PFSK-1 (cell line): ENCODE results near the gene KCNJ6.

Source experiments
- FOXP2 ChIP-seq: optimal IDR thresholded peaks from 2 replicates; pipeline ENCODE3; 2011; ENCODE audit warnings: borderline replicate concordance, control low read depth, inconsistent platforms; ENCODE audit not compliant: insufficient read depth; ENCODE audit errors: extremely low read length, extremely low read depth
- POLR2AphosphoS5 ChIP-seq: IDR thresholded peaks from 2 replicates; pipeline ENCODE4 v1.6.1; 2012; ENCODE audit warnings: low read depth, mild to moderate bottlenecking, control low read depth, low read length, moderate library complexity
- REST ChIP-seq, 2 experiments: IDR thresholded peaks; 2 replicates each; pipeline versions ENCODE4 v1.6.1 to v1.8.0; 2011 to 2012; ENCODE audit warnings: low read depth in 2 of 2, low read length in 2 of 2, control low read depth in 1 of 2, inconsistent platforms in 1 of 2, mild to moderate bottlenecking in 1 of 2, moderate library complexity in 1 of 2; ENCODE audit not compliant: insufficient read depth in 1 of 2
- SIN3A ChIP-seq: IDR thresholded peaks from 2 replicates; pipeline ENCODE4 v1.6.1; 2012; ENCODE audit warnings: mild to moderate bottlenecking, low read length, moderate library complexity, borderline replicate concordance; ENCODE audit not compliant: insufficient read depth
- TAF1 ChIP-seq: IDR thresholded peaks from 2 replicates; pipeline ENCODE4 v1.6.1; 2012; ENCODE audit warnings: low read length, control low read depth, borderline replicate concordance; ENCODE audit not compliant: insufficient read depth

The KCNJ6 gene

DNA sequence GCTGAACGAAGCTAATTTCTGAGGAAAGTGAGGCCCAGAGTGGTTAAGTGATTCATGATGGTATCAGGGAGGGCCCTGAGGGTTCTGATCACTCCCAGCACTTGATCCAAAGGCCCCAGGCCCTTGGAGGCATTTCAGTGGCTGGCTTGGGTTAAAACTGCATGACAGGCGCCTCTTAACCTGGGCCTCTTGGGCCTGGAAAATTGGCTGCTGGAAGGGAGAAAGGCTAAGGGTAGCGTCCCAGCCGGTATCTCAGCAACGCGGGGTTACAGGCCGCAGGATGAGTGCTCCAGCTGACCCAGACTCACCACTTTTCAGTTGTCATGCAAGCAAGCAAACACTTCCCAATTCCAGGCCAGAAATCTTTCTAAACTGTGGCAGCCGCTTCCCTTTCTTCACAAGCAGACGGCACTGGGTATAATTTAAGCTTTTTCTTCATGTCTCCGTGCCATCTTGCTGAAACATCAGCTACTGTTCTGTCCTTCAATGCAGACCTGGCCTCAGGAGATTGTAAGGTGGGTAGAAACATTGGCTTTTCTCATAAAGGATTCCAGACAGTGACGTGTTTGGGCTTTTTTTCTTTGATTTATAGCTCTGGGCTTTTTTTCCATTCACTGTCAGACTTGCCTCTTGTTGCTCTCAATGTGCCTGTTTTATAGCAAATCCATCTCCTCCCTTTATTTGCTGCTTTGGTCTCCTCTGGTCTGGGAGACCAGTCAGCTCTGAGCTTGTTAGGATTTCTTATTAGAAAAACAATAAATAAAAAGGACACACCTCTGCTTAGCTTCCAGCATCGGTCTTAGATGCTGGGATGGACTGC, 229.1 kb downstream of the KCNJ6 start:
- no peak for TF ChIP-seq FOXP2
- TF ChIP-seq REST (IDR thresholded peaks at IDR 0.05; ENCODE audit: insufficient read depth in 1 of 2, low read depth in 2 of 2, low read length in 2 of 2): no peak
- TF ChIP-seq POLR2AphosphoS5: no peak
- no peak for TF ChIP-seq TAF1
- no peak for TF ChIP-seq SIN3A

GRCh38 chr21:37684547-37684946, 231.7 kb downstream of the KCNJ6 start:
- TF ChIP-seq FOXP2 (no peak), POLR2AphosphoS5 (no peak), SIN3A (no peak), TAF1 (no peak), REST (IDR thresholded peaks at IDR 0.05; ENCODE audit: insufficient read depth in 1 of 2, low read depth in 2 of 2, low read length in 2 of 2) (no peak)

- TF ChIP-seq SIN3A: no peak
- TF ChIP-seq FOXP2: no peak
- no peak for TF ChIP-seq REST (IDR thresholded peaks at IDR 0.05; ENCODE audit: insufficient read depth in 1 of 2, low read depth in 2 of 2, low read length in 2 of 2)
- no peak for TF ChIP-seq TAF1
- no peak for TF ChIP-seq POLR2AphosphoS5
Observed at GRCh38 chr21:37684115-37684493, 232.2 kb downstream of the KCNJ6 start.

DNA sequence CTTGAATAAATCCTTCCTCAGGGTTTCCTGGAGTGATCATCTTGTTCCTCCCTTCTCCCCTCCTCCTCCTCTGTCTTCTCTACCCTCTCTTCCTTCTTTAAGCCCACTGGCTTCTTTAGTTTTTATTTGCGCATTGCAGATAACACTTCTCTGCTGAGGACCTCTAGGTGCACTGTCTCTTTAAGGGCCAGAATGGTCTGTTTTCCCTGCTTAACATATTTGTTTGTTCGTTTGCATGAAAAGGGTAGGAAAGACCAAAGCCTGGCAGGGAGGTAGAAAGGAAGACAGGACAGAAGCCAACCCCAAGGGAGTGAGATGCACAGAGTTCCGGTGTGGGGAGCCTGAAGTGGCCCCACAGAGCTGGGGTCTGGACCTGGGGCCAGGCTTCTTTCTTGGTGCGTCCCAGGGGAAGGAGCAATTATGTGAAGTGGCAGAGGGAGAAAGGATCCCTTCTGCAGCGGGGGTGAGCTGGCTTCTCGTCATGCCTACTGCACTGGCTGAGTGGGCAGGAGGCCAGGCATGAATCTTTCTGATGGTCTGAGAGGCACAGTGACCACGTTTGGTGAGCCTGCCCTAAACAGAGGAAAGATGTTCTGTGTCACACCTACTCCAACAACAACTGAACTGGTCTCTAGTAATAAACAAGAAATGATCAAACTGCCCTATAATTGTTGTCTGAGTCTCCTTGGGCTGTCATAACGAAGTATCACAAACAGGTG, 232.7 kb downstream of the KCNJ6 start:
- no peak for TF ChIP-seq REST (IDR thresholded peaks at IDR 0.05; ENCODE audit: insufficient read depth in 1 of 2, low read depth in 2 of 2, low read length in 2 of 2)
- TF ChIP-seq POLR2AphosphoS5: no peak
- TF ChIP-seq SIN3A: no peak
- TF ChIP-seq TAF1: no peak
- no peak for TF ChIP-seq FOXP2
